Smooth muscle cell (in vitro differentiated cells): ENCODE measurements around the gene MAN2B1. TPM values are rescaled to one million over a fixed set of nuclear protein-coding genes. Genes with fewer than 3 reads are reported as not detected.

ENCODE experiments used
- DNase-seq: peaks from one replicate; lab custom pipeline; 2025; ENCODE audit not compliant: unreplicated experiment; lab: John Stamatoyannopoulos, UW
- H2AFZ ChIP-seq: fragments of 200-600 bp; sonication (generic); 2 replicates; pipeline ENCODE4 v1.6.0; 2016; ENCODE audit warnings: antibody characterized with exemption, low read depth, mild to moderate bottlenecking
- H3F3A ChIP-seq: fragments of 200-600 bp; sonication (generic); 2 replicates; pipeline ENCODE4 v1.6.0; 2017; ENCODE audit warnings: antibody characterized with exemption, low read depth
- H3K27ac ChIP-seq: fragments of 200-600 bp; sonication (generic); 2 replicates; pipeline ENCODE4 v1.5.1; 2016; ENCODE audit warnings: low read depth, mild to moderate bottlenecking
- H3K27me3 ChIP-seq: fragments of 200-600 bp; sonication (generic); 2 replicates; pipeline ENCODE4 v1.6.1; 2016; ENCODE audit warnings: low read depth, mild to moderate bottlenecking
- H3K36me3 ChIP-seq: fragments of 200-600 bp; sonication (generic); 2 replicates; pipeline ENCODE4 v1.5.1; 2016; ENCODE audit warnings: low read depth
- H3K4me1 ChIP-seq: fragments of 200-600 bp; sonication (generic); 2 replicates; pipeline ENCODE4 v1.5.1; 2016; ENCODE audit warnings: low read depth
- H3K4me2 ChIP-seq: fragments of 200-600 bp; sonication (generic); 2 replicates; pipeline ENCODE4 v1.6.0; 2016; ENCODE audit warnings: mild to moderate bottlenecking
- H3K4me3 ChIP-seq: fragments of 200-600 bp; sonication (generic); 2 replicates; pipeline ENCODE4 v1.5.1; 2016; ENCODE audit warnings: mild to moderate bottlenecking
- H3K79me2 ChIP-seq: fragments of 200-600 bp; sonication (generic); 2 replicates; pipeline ENCODE4 v1.6.0; 2016; ENCODE audit warnings: low read depth, mild to moderate bottlenecking
- H3K9ac ChIP-seq: fragments of 200-600 bp; sonication (generic); 2 replicates; pipeline ENCODE4 v1.6.0; 2016; ENCODE audit warnings: low read depth
- H3K9me3 ChIP-seq: fragments of 200-600 bp; sonication (generic); replicated peaks from 2 replicates; pipeline ENCODE4 v1.5.1; 2016; ENCODE audit warnings: low read depth
- H4K20me1 ChIP-seq: fragments of 200-600 bp; sonication (generic); 2 replicates; pipeline ENCODE4 v1.6.0; 2016; ENCODE audit warnings: low read depth
- WGBS: methylation state at CpG from one replicate; pipeline ENCODE4 v1.1.7; 2016; ENCODE audit warnings: low lambda C conversion rate; 5-methylcytosine and 5-hydroxymethylcytosine counted together
- polyA plus RNA-seq: library from polyadenylated mRNA; unstranded; fragments of >200 nt; fragmentation: Nextera tagmentation; extraction: Ambion mirVana; gene quantifications from 2 replicates; pipeline ENCODE4 v1.2.1, GENCODE V29; 2016
- total RNA-seq: library from RNA; depleted of rRNA; stranded (reverse); fragments of >200 nt; gene quantifications from 2 replicates; pipeline ENCODE4 v1.2.3, GENCODE V29; 2014
- TF ChIP-seq, protein P1 (sequence below): fragments of 200-600 bp; sonication (generic); IDR thresholded peaks from 2 replicates; pipeline ENCODE4 v1.5.1; 2017; ENCODE audit warnings: borderline replicate concordance, mild to moderate bottlenecking, antibody characterized with exemption; ENCODE audit not compliant: insufficient read depth, poor library complexity, severe bottlenecking

The MAN2B1 gene
- total and polyA plus RNA-seq, 2 experiments from 2014 or later: 51.0 to 69.2 TPM

DNA sequence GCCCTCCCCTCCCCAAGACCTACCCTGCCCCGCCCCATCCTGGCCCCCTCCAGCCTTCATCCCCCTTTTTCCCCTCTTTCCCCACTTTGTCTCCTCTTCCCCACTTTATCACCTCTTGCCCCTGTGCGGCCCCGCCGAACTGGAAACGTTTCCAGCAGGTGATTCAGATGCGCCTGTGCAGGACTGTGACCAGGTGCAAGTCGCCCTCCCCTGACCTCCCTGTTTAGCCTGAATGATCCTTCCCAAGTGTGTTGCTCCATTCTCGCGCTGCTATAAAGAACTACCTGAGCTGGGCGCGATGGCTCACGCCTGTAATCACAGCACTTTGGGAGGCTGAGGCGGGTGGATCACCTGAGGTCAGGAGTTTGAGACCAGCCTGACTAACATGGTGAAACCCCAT, 29.9 kb downstream of the MAN2B1 start:
- no peaks in the 10 kb centered on the region for H4K20me1 ChIP-seq
- 95% methylated on average over 12 of the region's 13 CpGs for WGBS
- H3K9ac ChIP-seq: no peak overlapping the region
- H3K4me1 ChIP-seq: peaks cover 4% of the 10 kb centered on the region
- TF ChIP-seq, protein P1, sequence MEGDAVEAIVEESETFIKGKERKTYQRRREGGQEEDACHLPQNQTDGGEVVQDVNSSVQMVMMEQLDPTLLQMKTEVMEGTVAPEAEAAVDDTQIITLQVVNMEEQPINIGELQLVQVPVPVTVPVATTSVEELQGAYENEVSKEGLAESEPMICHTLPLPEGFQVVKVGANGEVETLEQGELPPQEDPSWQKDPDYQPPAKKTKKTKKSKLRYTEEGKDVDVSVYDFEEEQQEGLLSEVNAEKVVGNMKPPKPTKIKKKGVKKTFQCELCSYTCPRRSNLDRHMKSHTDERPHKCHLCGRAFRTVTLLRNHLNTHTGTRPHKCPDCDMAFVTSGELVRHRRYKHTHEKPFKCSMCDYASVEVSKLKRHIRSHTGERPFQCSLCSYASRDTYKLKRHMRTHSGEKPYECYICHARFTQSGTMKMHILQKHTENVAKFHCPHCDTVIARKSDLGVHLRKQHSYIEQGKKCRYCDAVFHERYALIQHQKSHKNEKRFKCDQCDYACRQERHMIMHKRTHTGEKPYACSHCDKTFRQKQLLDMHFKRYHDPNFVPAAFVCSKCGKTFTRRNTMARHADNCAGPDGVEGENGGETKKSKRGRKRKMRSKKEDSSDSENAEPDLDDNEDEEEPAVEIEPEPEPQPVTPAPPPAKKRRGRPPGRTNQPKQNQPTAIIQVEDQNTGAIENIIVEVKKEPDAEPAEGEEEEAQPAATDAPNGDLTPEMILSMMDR: no peak
- H2AFZ ChIP-seq: no peak overlapping the region
- no peak overlapping the region for H3K27ac ChIP-seq
- no peaks in the 10 kb centered on the region for H3K36me3 ChIP-seq
- H3F3A ChIP-seq: peaks cover 8% of the 10 kb centered on the region
- H3K9me3 ChIP-seq: no peaks in the 10 kb centered on the region
- H3K79me2 ChIP-seq: no peaks in the 10 kb centered on the region
- H3K4me3 ChIP-seq: no peak overlapping the region
- H3K4me2 ChIP-seq: no peak overlapping the region
- no peaks in the 10 kb centered on the region for H3K27me3 ChIP-seq
- no peak for DNase-seq

DNA sequence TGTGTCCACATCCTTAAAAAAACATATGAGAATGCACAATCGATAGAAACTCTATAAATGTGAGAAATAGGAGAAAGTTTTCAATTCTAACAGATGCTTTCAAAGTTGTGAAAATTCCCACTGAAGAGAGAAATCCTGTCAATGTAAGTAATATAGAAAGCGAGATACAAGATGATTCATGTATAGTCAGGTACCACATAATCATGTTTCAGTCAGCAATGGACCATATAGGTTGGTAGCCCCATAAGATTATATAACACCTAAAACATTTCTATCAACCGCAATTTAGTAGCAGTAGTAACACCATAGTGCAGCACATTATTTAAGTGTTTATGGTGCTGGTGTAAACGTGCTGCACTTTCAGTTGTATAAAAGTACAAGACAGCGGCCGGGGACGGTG, 37.3 kb downstream of the MAN2B1 start:
- Histone ChIP-seq H3K27ac (no peak overlapping the region), H4K20me1 (no peaks in the 10 kb centered on the region), H3K36me3 (peaks cover 64% of the 10 kb centered on the region), H3K27me3 (no peaks in the 10 kb centered on the region), H3K4me2 (no peak overlapping the region), H3K4me1 (no peaks in the 10 kb centered on the region), H3K79me2 (peaks cover 17% of the 10 kb centered on the region), H3K9me3 (peaks cover 39% of the 10 kb centered on the region), H3K9ac (no peak overlapping the region), H3F3A (peaks cover 24% of the 10 kb centered on the region), H2AFZ (no peak overlapping the region), H3K4me3 (no peak overlapping the region)
- TF ChIP-seq, protein P1: no peak
- DNase-seq: no peak
- 98% methylated on average over 7 of the region's 7 CpGs for WGBS

- Histone ChIP-seq H3K9ac (no peak overlapping the region), H3F3A (peaks cover 22% of the 10 kb centered on the region), H3K9me3 (peaks cover 39% of the 10 kb centered on the region), H3K27me3 (no peaks in the 10 kb centered on the region), H3K4me2 (no peak overlapping the region), H3K4me3 (no peak overlapping the region), H3K27ac (no peak overlapping the region), H4K20me1 (peaks cover 2% of the 10 kb centered on the region), H3K79me2 (peaks cover 20% of the 10 kb centered on the region), H3K4me1 (no peaks in the 10 kb centered on the region), H3K36me3 (peaks cover 68% of the 10 kb centered on the region), H2AFZ (no peak overlapping the region)
- DNase-seq: no peak
- TF ChIP-seq, protein P1: no peak
- 97% methylated on average over 17 of the region's 17 CpGs for WGBS
Observed at GRCh38 chr19:12628040-12629022, 38.2 kb downstream of the MAN2B1 start.
